Activated CD8-positive, alpha-beta memory T cell treated with anti-CD3 and anti-CD28 coated beads, Interleukin-2, amount 50 U/mL, for 1 hour (primary cell): ENCODE data around the gene SLC15A1.
A peak's percentile ranks its signal among the peaks of the same experiment; 100 is the strongest.

Experiments used
- DNase-seq: peaks from one replicate; pipeline ENCODE4 v3.0.0-alpha.2; 2020; ENCODE audit errors: extremely low read depth

Gene SLC15A1

DNA sequence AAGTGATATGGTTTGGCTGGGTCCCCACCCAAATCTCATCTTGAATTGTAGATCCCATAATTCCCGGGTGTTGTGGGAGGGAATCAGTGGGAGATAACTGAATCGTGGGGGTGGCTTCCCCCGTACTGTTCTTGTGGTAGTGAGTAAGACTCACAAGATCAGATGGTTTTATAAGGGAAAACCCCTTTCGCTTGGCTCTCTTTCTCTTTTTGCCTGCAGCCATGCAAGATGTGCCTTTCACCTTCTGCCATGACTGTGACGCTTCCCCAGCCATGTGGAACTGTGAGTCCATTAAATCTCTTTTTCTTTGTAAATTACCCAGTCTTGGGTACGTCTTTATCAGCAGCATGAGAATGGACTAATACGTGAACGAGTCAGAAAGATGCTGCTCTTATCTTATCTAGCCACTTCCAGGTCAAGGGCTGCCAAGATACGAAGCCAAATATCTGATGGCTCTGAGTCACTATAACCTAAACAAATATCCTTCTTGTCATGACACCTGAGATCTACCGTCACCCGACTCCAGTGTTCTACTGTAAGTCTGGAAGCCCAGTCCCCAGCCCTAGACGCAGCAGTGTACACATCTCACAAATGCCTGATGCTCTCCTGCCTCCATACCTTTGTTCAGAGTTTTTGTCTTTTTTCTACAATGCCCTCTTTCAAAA is 45.9 kb downstream of the SLC15A1 start:
- DNase-seq, result no peak

- DNase-seq, result no peak
Measured at GRCh38 chr13:98697791-98698190, 54.7 kb downstream of the SLC15A1 start.

- no peak for DNase-seq
Measured at GRCh38 chr13:98693756-98694155, 58.7 kb downstream of the SLC15A1 start.

GRCh38 chr13:98691360-98691759 is 61.1 kb downstream of the SLC15A1 start:
- DNase-seq, result no peak

GRCh38 chr13:98690348-98691022 is 62.0 kb downstream of the SLC15A1 start:
- DNase-seq, result no peak

- no peak for DNase-seq
Measured at GRCh38 chr13:98689347-98689968, 63.0 kb downstream of the SLC15A1 start.

DNA sequence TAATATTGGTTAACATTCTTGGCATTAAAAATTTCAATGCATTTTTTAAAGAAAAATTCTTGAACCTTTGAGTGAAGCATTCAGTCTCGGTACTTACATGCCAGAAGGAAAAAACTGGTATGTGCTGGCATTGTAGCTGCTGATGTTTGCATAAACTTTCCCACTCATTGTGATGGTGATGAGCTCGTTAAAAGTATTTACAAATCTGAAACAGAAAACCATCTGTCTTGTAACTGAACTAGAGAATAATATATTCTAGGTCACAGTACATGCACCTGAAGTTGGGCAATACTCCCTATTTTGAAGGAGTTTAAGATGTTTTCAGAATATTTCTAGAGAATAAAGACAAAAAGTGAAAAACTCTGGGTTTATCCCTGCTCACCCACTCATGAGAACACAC is 64.1 kb downstream of the SLC15A1 start:
- DNase-seq, result no peak

GRCh38 chr13:98687319-98687718 is 65.2 kb downstream of the SLC15A1 start:
- no peak for DNase-seq

DNA sequence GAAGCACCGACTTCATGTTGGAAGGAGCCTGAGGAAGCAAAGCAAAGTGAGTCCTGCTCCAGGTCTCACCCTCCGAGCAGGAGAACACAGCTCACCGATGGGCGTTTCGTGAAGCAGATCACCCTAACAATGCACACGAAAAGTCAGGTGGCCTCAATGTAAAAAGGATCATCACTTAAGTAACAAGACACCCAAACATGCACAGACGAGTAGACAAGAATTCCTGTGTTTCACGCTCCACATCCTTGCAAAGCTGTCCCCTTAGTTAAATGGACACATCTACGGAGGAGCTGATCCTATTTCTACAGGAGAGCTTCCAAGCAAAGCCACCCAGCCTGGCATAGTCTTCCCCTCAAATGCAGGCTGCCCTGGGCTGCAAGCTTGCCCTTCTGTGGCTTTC is 66.2 kb downstream of the SLC15A1 start:
- DNase-seq, result no peak

GRCh38 chr13:98685146-98685545 is 67.3 kb downstream of the SLC15A1 start:
- no peak for DNase-seq

DNA sequence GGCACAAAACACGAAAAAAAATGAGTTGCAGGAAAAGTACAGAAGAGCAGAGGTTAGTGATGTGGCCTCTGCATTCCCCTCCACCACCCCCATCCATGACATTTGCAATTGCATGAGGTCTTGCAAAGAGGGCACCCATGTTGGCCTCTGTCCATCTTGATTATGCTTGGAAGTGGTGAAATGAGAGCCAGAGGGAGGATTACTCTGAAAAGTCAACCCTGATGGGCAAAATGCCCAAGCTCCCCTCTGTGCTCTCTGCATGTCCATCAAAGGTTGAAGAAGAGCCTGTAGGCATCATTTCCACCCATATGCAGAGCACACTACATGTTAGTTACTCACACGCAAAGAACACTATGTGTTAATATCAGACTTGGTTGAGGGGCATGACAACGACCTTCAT is 71.4 kb downstream of the SLC15A1 start:
- DNase-seq, result no peak

DNA sequence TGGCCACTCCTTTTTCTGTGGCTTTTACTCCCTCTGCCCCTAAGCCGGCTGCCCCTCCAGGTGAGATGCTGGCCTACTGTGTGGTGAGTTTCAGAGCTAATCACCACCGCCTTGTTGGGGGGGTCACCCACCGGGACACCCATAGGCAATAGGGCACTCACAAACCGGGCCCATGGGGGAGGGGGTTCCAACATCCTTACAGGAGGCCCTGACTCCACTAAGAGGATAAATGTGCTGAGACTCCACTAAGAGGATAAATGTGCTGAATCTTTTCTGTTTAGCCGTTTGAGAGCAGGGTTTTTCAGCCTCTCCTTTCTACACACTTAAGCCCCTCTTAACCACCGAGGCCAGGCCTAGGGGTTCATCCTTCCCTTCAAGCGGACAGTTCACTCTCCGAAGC is 73.7 kb downstream of the SLC15A1 start:
- DNase-seq, result no peak

DNA sequence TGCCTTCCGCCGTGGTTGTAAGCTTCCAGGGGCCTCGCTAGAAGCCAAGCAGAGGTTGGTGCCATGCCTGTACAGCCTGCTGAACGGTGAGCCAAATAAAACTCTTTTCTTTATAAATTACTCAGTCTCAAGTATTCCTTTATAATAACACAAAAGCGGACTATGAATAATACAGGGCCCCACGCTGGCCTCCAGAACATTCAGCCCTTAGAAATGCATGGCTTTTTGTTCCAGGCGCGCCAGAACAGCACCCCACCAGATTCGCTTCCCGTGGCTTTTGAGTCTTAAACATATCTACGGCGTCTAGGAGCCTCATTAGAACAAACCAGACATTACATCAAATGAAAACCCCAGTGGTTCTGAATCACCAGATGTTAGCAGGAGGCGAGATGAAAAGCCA is 75.1 kb downstream of the SLC15A1 start:
- DNase-seq, result no peak

- no peak for DNase-seq
Measured at GRCh38 chr13:98676239-98676638, 76.2 kb downstream of the SLC15A1 start.

- DNase-seq, result no peak
Measured at GRCh38 chr13:98675837-98676236, 76.6 kb downstream of the SLC15A1 start.

- DNase-seq, result no peak
Measured at GRCh38 chr13:98675066-98675465, 77.4 kb downstream of the SLC15A1 start.

- DNase-seq, result peak; percentile 16
Measured at GRCh38 chr13:98672947-98673613, 79.4 kb downstream of the SLC15A1 start.

DNA sequence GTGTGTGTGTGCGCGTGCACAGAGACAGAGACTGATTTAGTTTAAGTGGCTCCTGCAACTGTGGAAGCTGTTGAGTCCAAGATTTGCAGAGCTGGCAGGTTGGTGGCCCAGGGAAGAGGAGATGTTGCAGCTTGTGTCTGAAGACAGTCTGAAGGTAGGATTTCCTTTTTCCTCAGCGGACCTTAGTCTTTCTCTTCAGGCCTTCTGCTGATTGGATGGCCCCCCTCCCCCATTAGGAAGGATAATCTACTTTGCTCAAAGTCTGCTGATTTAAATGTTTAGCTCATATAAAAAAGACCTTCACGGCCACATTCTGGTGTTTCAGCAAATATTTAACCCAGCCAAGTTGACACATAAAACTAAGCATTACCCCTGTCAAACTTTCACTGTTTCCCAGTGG is 84.3 kb downstream of the SLC15A1 start:
- DNase-seq, result no peak

DNA sequence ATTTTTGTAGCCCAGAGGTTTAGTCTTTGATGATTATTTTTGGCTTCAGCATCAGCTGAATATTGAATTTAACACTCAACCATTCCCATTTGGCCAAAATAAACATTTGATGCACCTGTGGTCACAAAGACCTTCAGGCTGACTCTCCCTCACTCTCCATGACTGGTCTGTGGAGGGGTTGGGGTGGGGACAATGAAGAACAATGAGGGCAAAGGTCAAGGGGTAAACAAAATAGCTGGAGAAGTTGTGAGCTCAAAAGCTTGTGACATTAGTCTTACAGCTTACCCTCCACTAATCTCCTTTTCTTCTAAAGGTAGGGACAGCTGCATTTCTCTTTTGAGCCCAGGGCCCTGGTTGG is 86.9 kb downstream of the SLC15A1 start:
- no peak for DNase-seq

- DNase-seq, result no peak
Measured at GRCh38 chr13:98664924-98665637, 87.4 kb downstream of the SLC15A1 start.

- no peak for DNase-seq
Measured at GRCh38 chr13:98664510-98664909, 88.0 kb downstream of the SLC15A1 start.

- DNase-seq, result no peak
Measured at GRCh38 chr13:98664047-98664446, 88.4 kb downstream of the SLC15A1 start.
